Ovary (tissue), 9 donors: Measurements from ENCODE around the gene PSKH1. TPM values are rescaled to one million over a fixed set of nuclear protein-coding genes. Genes with fewer than 3 reads are reported as not detected.
A peak's percentile ranks its signal among the peaks of the same experiment; 100 is the strongest.
"Not testable (repeated sequence)": the region's sequence is repeated elsewhere in the genome, so short reads cannot be mapped to it uniquely, and the experiment has no call there.

Source experiments
- DNase-seq, 5 donors: peaks; one replicate each; pipeline ENCODE4 v3.0.0-alpha.2; 2019 to 2020
- H3K27ac ChIP-seq, 2 donors: fragments of 200-600 bp; one replicate each; pipeline versions ENCODE4 v1.5.1 to v1.8.0; 2019 to 2022
- H3K27me3 ChIP-seq: fragments of 200-600 bp; one replicate; pipeline ENCODE4 v1.8.0; 2022
- H3K36me3 ChIP-seq: fragments of 200-600 bp; sonication (generic); one replicate; pipeline ENCODE4 v1.5.1; 2019
- H3K4me1 ChIP-seq: one replicate; pipeline ENCODE4 v1.8.1; 2013; ENCODE audit warnings: mild to moderate bottlenecking, moderate library complexity; ENCODE audit not compliant: insufficient read depth
- H3K4me3 ChIP-seq: fragments of 200-600 bp; sonication (generic); one replicate; pipeline ENCODE4 v1.5.1; 2017
- H3K9me3 ChIP-seq, 2 donors: fragments of 200-600 bp in 1 of 2; sonication (generic) in 1 of 2; one replicate each; pipeline versions ENCODE4 v1.5.1 to v1.8.1; 2013 to 2019; ENCODE audit warnings: mild to moderate bottlenecking in 1 of 2, moderate library complexity in 1 of 2
- EP300 ChIP-seq: sonication (generic); formaldehyde crosslinking; IDR thresholded peaks from one replicate; pipeline ENCODE4 v1.6.1; 2017; ENCODE audit warnings: antibody characterized with exemption
- POLR2A ChIP-seq: fragments of 450-650 bp; IDR thresholded peaks from one replicate; pipeline ENCODE4 v1.6.1; 2017; ENCODE audit warnings: antibody characterized with exemption, mild to moderate bottlenecking, moderate library complexity
- WGBS, 3 donors: extraction: QIAGEN DNeasy Blood & Tissue Kit in 1 of 3; methylation state at CpG; one replicate each; pipeline versions ENCODE4 v1.1.5 to v1.1.7; 2013 to 2017; 5-methylcytosine and 5-hydroxymethylcytosine counted together
- intact Hi-C, 4 donors: fragments of 100-400 bp; cut with DNase I; formaldehyde crosslinking; loops; one replicate each; pipeline versions ENCODE4 v1.11.0 to v1.15.1; 2022 to 2023
- polyA plus RNA-seq, 2 donors: library from polyadenylated mRNA; stranded (reverse); fragments of 200-250 nt in 1 of 2; fragments of 350-450 nt in 1 of 2; fragmentation: Illumina TruSeq in 1 of 2; extraction: RNeasy Lipid Tissue Mini Kit (QIAGEN cat#74804) in 1 of 2; gene quantifications; one replicate each; pipeline ENCODE4 v1.2.3, GENCODE V29; 2013 to 2014
- total RNA-seq, 7 donors: library from RNA; depleted of rRNA in 2 of 7; stranded (reverse); fragments of >200 nt in 2 of 7; fragmentation: NEBNext Ultra II Directional in 3 of 7; extraction: Animal tissue kit (Norgen Biotek cat#: 25700) in 3 of 7; gene quantifications; one replicate each; pipeline versions ENCODE4 v1.1.0 to v1.2.4, GENCODE V29; 2016 to 2023
- TF ChIP-seq, protein P1 (sequence below), 3 donors: fragments of 450-650 bp in 2 of 3; fragments of 200-600 bp in 1 of 3; IDR thresholded peaks; one replicate each; pipeline versions ENCODE4 v1.5.1 to v1.8.0; 2016 to 2022; ENCODE audit warnings: antibody characterized with exemption in 3 of 3, mild to moderate bottlenecking in 1 of 3
- donor health status: DM: no; HTN: no; CAD: no; lungs with moderate emphysema.
- donor health status: DM: no; HTN: no; CAD: no.
- donor health status: Bipolar disorder and iron deficiency.
- donor health status: DM: yes; HTN: yes; CAD: no.
- donor health status: DM: no; HTN: no; CAD: no.
- donor health status: DM: yes; HTN: yes; CAD: no.

PSKH1 gene
- total and polyA plus RNA-seq, 9 donors, result 9.6 to 38.9 (median 26.6) TPM

DNA sequence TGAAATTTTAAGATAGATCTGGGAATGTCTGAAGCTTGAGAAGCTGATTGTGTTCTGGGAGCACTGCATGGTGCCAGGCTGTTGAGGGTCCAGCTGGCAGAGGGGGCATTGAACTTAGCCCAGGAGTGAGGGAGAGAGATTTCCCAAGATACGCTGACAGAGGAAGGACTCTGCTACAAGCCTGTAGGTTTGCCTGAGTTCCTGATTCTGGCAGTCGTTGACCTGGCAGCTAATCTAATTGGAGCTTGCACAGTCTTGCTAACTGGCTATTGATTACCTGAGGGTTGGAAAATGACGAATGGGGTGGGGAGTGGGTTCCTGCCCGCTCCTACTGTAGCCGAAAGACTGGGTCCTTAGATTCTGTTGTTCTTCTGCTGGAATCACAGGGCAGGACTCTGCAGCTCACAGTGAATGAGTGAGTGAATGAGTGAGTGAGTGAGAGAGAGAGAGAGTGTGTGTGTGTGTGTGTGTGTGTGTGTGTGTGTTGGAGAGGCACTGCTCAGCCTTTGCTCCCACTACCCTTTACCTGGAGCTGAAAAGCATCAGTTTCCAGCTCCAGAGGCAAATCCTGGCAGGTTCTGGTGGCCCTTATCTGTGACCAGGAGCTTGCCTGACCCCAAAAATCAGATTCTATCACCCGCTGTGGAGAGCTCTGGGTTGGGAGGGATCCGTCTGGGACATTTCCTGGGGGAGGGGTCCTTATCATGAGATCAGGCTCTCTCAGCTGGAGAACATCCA lies 21.9 kb downstream of the PSKH1 start:
- no peaks in the 10 kb centered on the region for H3K36me3 ChIP-seq
- 74 to 78% (median 74%) methylated on average over 7 of the region's 7 CpGs for WGBS, 3 donors
- H3K27me3 ChIP-seq, result no peaks in the 10 kb centered on the region
- TF ChIP-seq POLR2A, result no peak
- TF ChIP-seq, protein P1, sequence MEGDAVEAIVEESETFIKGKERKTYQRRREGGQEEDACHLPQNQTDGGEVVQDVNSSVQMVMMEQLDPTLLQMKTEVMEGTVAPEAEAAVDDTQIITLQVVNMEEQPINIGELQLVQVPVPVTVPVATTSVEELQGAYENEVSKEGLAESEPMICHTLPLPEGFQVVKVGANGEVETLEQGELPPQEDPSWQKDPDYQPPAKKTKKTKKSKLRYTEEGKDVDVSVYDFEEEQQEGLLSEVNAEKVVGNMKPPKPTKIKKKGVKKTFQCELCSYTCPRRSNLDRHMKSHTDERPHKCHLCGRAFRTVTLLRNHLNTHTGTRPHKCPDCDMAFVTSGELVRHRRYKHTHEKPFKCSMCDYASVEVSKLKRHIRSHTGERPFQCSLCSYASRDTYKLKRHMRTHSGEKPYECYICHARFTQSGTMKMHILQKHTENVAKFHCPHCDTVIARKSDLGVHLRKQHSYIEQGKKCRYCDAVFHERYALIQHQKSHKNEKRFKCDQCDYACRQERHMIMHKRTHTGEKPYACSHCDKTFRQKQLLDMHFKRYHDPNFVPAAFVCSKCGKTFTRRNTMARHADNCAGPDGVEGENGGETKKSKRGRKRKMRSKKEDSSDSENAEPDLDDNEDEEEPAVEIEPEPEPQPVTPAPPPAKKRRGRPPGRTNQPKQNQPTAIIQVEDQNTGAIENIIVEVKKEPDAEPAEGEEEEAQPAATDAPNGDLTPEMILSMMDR (IDR thresholded peaks at IDR 0.05), result no peak
- no peak for TF ChIP-seq EP300
- peaks cover 6% of the 10 kb centered on the region for H3K4me1 ChIP-seq
- no peaks in the 10 kb centered on the region for H3K9me3 ChIP-seq
- no peak for DNase-seq
- intact Hi-C loops, result no loop called here
- no peak overlapping the region for H3K27ac ChIP-seq
- H3K4me3 ChIP-seq, result no peak overlapping the region

DNA sequence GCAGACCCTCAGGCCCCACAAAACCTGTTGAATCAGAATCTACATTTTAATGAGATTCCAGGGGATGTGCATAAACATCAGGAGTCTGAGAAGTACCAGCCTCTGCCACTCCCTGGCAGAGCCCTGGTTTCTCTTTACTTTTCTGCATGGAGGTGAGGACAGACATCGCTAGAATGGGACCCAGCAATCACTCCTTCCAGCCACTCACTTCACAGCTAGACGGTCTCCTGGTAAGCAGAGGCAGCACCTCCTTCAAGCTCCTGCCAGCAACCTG lies 22.4 kb downstream of the PSKH1 start:
- H3K9me3 ChIP-seq, DNase-seq, H3K27ac ChIP-seq, H3K36me3 ChIP-seq, H3K4me3 ChIP-seq, H3K4me1 ChIP-seq, H3K27me3 ChIP-seq, intact Hi-C loops: not testable (repeated sequence)
- WGBS, 3 donors, result 78% methylated on average over 1 to 2 of the region's 2 CpGs

DNA sequence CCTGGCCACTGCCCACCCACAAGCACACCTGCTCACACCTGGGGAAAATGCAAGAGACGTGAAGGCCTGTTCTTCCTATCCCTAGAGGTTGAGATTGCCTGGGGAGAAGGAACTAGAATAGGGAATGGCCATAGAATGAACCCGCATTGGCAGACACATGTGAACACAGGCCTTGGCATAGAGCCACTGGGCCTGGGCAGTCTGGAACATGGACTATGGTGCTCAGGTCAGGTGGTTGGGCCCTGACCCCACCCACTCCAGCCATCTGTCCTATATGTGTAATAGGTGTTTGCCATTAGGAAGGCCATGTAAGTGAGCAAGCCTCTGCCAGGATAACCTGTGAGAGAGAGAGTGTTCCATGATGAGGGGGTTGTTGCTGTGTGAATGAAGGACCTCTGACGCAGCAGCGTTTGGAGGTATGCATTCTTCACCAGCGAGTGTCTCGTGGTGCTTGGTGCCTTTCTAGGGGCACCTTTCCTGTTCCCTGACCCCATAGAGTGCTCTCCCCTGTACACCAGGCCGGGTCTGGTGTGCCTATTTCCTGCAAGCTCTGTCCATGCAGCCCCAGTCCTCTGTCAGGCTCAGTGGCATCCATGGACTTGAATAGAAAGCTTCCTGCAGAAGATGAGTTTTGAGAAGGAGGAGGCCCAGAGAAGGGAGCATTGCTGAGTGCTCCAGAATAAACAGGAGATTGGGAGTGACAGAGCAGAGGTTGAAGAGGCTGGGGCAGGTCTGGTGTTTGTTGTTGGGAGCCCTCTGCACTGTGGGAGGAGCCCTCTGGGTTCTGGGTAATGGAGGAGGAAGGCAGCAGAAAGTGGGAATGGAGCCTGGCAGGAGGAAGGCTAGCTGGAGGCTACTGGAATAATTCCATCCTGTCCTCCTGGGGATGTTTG lies 23.0 kb downstream of the PSKH1 start:
- Histone ChIP-seq H3K27ac (no peak overlapping the region), H3K36me3 (no peaks in the 10 kb centered on the region), H3K4me1 (peaks cover 6% of the 10 kb centered on the region), H3K4me3 (no peak overlapping the region), H3K27me3 (no peaks in the 10 kb centered on the region), H3K9me3 (no peaks in the 10 kb centered on the region)
- WGBS, 3 donors, result 73 to 75% (median 74%) methylated on average over 7 of the region's 7 CpGs
- TF ChIP-seq, protein P1 (IDR thresholded peaks at IDR 0.05), result no peak
- TF ChIP-seq POLR2A (no peak), EP300 (no peak)
- no peak for DNase-seq
- intact Hi-C loops, result no loop called here

DNA sequence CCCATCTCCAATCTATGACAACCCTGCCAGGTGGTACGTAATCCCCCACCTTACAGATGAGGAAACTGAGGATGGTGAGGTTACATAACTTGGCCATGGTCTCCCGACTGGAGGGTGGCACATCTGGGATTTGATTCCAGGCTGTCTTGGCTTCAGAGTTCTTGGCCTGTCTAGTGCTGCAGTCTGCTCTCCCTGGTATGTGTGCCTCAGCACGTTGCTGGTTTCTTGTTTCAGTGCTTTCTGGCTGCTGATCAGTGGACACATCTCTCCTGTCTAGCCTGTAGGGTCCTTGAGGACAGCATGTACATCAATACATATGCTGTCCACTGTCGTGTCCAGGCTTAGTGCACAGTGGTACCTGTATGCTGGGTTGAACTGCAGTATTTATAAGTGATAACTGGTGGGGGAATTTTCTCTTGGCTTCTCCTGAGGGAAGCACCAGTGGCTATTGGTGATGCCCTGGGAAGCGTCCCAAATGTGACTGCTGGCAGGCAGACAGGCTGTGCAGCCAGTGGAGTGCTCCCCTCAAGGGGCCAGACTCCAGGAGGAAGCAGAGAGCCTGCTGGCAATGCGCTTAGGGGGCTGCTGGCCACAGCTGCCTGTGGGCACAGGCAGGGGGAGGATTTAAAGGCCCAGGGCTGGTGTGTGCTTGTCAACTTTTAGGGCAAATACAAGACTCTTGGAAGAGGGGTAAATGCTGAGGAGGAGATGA lies 24.2 kb downstream of the PSKH1 start:
- no peaks in the 10 kb centered on the region for H3K36me3 ChIP-seq
- H3K27ac ChIP-seq, result no peak overlapping the region
- H3K27me3 ChIP-seq, result no peaks in the 10 kb centered on the region
- peaks cover 6% of the 10 kb centered on the region for H3K4me1 ChIP-seq
- intact Hi-C loops, result no loop called here
- WGBS, 3 donors, result 35 to 53% (median 37%) methylated on average over 6 of the region's 6 CpGs
- no peaks in the 10 kb centered on the region for H3K9me3 ChIP-seq
- DNase-seq, result peak in 1 of 5 donors; percentile 60
- TF ChIP-seq POLR2A (no peak), EP300 (no peak)
- H3K4me3 ChIP-seq, result no peak overlapping the region

DNA sequence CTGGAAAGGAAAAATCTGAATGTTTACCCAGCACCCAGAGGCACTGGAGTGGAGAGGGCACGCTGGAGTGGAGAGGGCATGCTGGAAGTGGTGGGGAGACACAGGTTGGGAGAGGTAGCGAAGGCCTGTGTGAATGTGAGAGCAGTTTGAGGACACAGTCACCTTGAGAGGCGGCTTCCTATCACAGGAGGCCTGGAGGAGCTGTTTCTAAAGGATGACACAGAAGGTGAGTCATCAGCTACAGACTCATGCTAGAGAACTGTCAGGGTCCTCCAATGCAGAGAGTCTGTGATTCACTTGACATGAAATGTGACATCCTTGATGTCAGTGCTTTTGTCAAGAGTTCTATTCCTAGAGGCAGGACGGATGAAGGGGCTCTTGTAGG lies 24.8 kb downstream of the PSKH1 start:
- Histone ChIP-seq H3K9me3 (no peaks in the 10 kb centered on the region), H3K27me3 (no peaks in the 10 kb centered on the region), H3K36me3 (no peaks in the 10 kb centered on the region), H3K27ac (no peak overlapping the region), H3K4me1 (peaks cover 6% of the 10 kb centered on the region), H3K4me3 (no peak overlapping the region)
- TF ChIP-seq POLR2A (no peak), EP300 (no peak)
- TF ChIP-seq, protein P1 (IDR thresholded peaks at IDR 0.05), result no peak
- no peak for DNase-seq
- 65 to 76% (median 71%) methylated on average over 4 of the region's 4 CpGs for WGBS, 3 donors
- intact Hi-C loops, result no loop called here
